ENCODE data around the gene HMMR. TPM values are rescaled to one million over a fixed set of nuclear protein-coding genes. Genes with fewer than 3 reads are reported as not detected.

HMMR gene
- total and polyA plus RNA-seq, 9 of the 15 experiments (the other 6 are each of a cell fraction or from before 2014, with no cell fraction given), result 74.9 to 133 (median 90.8) TPM

- TF ChIP-seq MGA (IDR thresholded peaks at IDR 0.05), result peak; percentile 89
- no peak for TF ChIP-seq THAP7 (CRISPR knock-in tag; IDR thresholded peaks at IDR 0.05)
- TF ChIP-seq ZNF224 (CRISPR knock-in tag; IDR thresholded peaks at IDR 0.05), result no peak
- TF ChIP-seq ZNF696 (CRISPR knock-in tag; conservative IDR thresholded peaks at IDR 0.05), result no peak
- TF ChIP-seq FUS (optimal IDR thresholded peaks at IDR 0.05; ENCODE audit: low read depth, low read length), result no peak
- no peak for TF ChIP-seq GATAD2B (IDR thresholded peaks at IDR 0.05; ENCODE audit: borderline replicate concordance)
- TF ChIP-seq HES1 (IDR thresholded peaks at IDR 0.05; ENCODE audit: low read depth), result no peak
- TF ChIP-seq ZNF12 (CRISPR knock-in tag; IDR thresholded peaks at IDR 0.05), result 0 out of 2 replicates have a peak, but pooled peaks have one; percentile 23
- TF ChIP-seq ESRRA (IDR thresholded peaks at IDR 0.05; ENCODE audit: borderline replicate concordance, low read depth), result 0 out of 2 replicates have a peak, but pooled peaks have one; percentile 33
- TF ChIP-seq PTBP1 (IDR thresholded peaks at IDR 0.05; ENCODE audit: low read depth, low read length), result no peak
- no peak for TF ChIP-seq NEUROD1 (IDR thresholded peaks at IDR 0.05; ENCODE audit: borderline replicate concordance, low read depth, low read length, partially characterized antibody)
- peak; percentile 75; the same call in 1 of the 2 replicates for TF ChIP-seq CREB3L1 (IDR thresholded peaks at IDR 0.05; ENCODE audit: borderline replicate concordance, low read depth)
Measured at GRCh38 chr5:163459819-163460561, 442 bp upstream of the HMMR start, which contains the start of gene NUDCD2 (continued).

All from K562 (cell line).